Fibroblast of pulmonary artery (primary cell): ENCODE results near the gene HDGF.
"Not testable (repeated sequence)": the region's sequence is repeated elsewhere in the genome, so short reads cannot be mapped to it uniquely, and the experiment has no call there.

Source experiments
- DNase-seq: peaks from one replicate; pipeline ENCODE4 v3.0.0-alpha.2; 2010; ENCODE audit warnings: low read depth
- H3K4me3 ChIP-seq: replicated peaks from 2 replicates; pipeline ENCODE4 v1.5.1; 2011; ENCODE audit warnings: low read depth, mild to moderate bottlenecking, control low read depth, low read length, moderate library complexity
- TF ChIP-seq, protein P1 (sequence below): IDR thresholded peaks from 2 replicates; pipeline ENCODE4 v1.5.1; 2011; ENCODE audit warnings: mild to moderate bottlenecking, control low read depth, low read length, inconsistent platforms; ENCODE audit errors: missing control alignments

Gene HDGF

DNA sequence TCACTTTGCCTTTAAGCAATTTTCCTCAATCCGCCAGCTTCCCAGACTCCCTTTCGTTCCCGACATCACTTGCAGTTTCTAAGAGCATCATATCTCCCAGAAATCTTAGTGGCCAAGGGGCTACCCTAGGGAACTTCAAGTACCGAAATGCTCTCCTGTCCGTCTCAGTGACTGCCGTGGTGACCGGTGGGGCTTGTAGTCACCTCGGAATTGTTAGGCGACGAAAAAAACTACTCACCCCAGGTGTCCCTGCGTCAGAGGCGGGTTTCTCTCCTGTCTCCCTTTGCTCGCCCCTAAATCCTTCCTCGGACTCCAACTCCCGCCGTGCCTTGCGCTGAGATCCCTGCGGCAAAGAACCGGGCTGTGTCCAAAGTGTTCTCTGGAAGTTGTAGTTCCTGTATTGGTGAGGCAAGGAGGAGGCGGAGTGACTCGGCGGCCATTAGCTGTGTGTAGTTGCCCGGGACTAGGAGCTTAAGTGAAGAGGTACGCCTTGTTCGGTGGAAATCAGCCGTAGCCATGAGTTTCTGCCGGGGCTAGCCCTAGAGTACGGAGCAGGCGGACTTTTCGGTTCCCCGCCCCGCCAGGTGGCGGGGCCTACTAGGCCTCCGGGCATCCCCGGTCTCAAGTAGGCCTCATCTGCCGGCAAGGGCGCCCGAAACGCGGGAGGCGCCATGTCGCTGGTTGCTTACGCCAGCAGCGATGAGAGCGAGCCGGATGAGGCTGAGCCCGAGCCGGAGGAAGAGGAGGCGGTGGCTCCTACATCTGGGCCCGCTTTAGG lies 15.8 kb upstream of the HDGF start, which contains the start of gene PRCC:
Gene PRCC, plus strand, starts transcription at position 435 of the 778 bp plus-strand sequence. Its CDS starts 237 bp downstream, at position 672.
- TF ChIP-seq, protein P1, sequence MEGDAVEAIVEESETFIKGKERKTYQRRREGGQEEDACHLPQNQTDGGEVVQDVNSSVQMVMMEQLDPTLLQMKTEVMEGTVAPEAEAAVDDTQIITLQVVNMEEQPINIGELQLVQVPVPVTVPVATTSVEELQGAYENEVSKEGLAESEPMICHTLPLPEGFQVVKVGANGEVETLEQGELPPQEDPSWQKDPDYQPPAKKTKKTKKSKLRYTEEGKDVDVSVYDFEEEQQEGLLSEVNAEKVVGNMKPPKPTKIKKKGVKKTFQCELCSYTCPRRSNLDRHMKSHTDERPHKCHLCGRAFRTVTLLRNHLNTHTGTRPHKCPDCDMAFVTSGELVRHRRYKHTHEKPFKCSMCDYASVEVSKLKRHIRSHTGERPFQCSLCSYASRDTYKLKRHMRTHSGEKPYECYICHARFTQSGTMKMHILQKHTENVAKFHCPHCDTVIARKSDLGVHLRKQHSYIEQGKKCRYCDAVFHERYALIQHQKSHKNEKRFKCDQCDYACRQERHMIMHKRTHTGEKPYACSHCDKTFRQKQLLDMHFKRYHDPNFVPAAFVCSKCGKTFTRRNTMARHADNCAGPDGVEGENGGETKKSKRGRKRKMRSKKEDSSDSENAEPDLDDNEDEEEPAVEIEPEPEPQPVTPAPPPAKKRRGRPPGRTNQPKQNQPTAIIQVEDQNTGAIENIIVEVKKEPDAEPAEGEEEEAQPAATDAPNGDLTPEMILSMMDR, result no peak
- peak within 1 kb of the TSS; percentile 92 for H3K4me3 ChIP-seq

DNA sequence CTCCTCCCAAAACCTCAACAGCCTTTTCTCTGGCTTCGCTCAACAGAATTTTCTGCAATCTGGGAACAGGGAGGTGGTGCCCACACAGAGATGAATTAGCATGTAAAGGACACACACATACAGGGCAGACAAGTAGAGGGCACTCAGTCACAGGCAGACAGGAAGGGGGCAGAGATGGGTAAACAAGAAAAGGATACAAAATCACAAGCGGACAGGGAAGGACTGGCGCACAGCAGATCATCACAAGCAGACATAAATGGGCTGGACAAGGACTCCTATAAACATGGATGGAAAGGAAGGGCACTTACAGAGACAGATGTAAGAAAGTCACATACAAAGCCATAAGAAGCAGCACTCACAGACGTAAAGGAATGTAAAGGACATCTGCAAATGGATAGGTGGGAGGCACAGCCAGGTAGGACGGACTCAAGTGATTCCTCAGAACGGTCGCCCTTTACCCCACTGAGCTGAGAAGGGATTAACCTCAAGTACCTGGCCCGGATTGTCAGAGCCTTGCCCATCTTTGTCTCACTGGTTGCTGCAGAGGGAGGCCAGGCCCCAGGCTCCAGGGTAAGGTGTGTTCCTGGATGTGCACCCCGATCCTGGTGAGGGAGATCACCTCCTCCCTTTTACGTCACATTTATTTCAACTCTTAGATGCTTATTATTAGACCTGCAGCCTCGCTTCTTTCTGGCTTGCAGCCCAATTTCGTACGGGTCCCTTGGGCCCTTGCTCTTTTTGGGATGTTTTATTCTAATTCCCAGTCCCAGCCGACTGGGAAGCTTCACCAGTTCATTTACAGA lies 15.0 kb upstream of the HDGF start:
- TF ChIP-seq, protein P1, result no peak
- DNase-seq, result no peak
- H3K4me3 ChIP-seq, result peak overlapping the region; percentile 92

More for the DNA sequence above, 15.8 kb upstream of the HDGF start, which contains the start of gene PRCC:
- peak; percentile 100 for DNase-seq

DNA sequence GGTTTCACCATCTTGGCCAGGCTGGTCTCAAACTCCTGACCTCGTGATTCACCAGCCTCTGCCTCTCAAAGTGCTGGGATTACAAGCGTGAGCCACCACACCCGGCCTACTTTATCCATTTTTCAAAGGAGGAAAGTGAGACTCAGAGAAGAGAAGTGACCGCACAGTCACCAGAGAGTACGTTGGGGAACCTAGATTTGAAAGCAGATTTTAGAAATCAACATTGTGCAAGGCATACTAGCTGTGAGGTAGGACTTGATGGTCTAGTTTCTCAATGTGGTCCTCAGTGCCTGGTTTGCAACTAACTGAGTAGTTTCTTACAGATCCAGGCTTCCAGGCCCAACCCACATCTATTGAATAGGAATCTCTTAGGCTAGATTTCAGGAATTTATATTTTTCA lies 14.2 kb upstream of the HDGF start:
- TF ChIP-seq, protein P1, result no peak
- peak overlapping the region; percentile 92 for H3K4me3 ChIP-seq
- no peak for DNase-seq

DNA sequence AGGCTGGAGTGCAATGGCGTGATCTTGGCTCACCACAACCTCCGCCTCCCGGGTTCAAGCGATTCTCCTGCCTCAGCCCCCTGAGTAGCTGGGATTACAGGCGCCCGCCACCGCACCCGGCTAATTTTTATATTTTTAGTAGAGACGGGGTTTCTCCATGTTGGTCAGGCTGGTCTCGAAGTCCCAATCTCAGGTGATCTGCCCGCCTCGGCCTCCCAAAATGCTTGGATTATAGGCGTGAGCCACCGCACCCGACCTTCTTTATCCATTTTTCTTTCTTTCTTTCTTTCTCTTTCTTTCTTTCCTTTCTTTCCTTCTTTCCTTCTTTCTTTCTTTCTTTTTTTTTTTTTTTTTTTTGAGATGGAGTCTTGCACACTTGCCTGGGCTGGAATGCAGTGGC lies 13.7 kb upstream of the HDGF start:
- DNase-seq, H3K4me3 ChIP-seq: not testable (repeated sequence)

DNA sequence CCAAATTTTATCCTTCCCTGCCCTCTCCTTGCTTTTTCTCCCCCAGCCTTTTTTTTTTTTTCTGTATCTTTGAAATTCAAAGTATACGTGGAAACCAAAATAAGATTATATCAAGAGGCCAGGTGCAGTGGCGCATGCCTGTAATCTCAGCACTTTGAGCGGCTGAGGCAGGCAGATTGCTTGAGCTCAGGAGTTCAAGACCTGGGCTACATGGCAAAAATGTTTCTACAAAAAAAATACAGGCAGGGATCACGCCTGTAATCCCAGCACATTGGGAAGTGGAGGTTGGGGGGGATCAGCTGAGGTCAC lies 9.3 kb upstream of the HDGF start:
- TF ChIP-seq, protein P1, result no peak
- DNase-seq, result no peak
- no peak overlapping the region for H3K4me3 ChIP-seq

DNA sequence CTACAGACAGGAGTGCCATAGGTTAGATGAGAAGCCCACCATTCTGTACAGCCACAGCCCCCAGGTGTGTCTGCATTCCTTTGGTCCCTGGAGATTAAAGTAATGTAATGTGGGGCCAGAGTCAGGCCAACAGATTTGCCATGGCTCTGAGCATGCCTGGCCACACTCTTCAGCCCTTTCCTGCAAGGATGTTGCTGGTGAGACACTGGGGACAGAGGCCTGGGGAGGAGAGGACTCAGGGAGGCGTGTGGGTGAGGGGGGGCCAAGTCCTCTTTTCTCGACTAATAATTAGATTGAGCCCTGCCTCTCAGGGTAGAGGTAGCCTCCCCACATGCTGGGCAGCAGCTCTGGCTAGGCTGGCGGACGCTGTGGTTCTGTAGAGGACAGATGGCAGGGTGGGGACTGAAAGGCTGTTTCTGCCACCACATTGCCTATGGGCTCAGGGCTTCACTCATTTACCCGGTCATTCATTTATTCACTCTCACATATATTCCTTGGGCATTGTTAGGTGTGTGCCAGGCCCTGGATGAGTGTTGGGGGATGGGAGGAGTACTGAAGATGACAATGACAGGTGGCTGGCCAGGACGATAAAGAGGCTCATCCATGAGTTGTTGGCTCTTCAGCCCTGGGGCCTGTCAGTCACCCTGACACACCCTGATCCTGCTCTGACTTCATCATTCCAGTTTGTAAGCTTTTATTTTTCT lies 8.8 kb upstream of the HDGF start:
- H3K4me3 ChIP-seq, result no peak overlapping the region
- DNase-seq, result no peak

DNA sequence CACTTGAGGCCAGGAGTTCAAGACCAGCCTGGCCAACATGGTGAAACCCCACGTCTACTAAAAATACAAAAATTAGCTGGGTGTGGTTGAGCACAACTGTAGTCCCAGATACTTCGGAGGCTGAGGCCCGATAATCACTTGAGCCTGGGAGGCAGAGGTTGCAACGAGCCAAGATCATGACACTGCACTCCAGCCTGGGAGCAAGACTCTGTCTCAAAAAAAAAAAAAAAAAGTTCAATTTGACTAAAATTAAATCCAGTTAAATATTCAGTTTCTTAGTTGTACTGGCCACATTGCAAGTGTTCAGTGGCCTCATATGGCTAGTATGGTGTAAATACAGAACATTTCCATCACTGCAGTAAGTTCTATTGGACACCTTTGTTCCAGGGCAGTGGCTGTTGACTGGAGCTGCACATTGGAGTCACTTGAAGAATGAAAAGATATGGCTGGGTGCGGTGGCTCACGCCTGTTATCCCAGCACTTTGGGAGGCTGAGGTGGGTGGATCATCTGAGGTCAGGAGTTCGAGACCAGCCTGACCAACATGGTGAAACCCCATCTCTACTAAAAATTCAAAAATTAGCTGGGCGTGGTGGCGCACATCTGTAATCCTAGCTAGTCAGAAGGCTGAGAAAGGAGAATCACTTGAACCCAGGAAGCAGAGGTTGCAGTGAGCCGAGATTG lies 6.2 kb upstream of the HDGF start:
- not testable (repeated sequence) for DNase-seq, H3K4me3 ChIP-seq

More for the DNA sequence above, 8.8 kb upstream of the HDGF start:
- TF ChIP-seq, protein P1, result no peak
